Hindlimb muscle (tissue), 1 donor: ENCODE results near the gene BRD3OS. TPM values are rescaled to one million over a fixed set of nuclear protein-coding genes. Genes with fewer than 3 reads are reported as not detected.

Experiments used
- DNase-seq: peaks from one replicate; pipeline ENCODE4 v3.0.0-alpha.2; 2013
- polyA plus RNA-seq: library from polyadenylated mRNA; unstranded; fragments of 120-200 nt; gene quantifications from one replicate; pipeline ENCODE4 v1.2.1, GENCODE V29; 2013; ENCODE audit not compliant: insufficient read length

The BRD3OS gene
- polyA plus RNA-seq, 1 donor: 10.4 TPM

GRCh38 chr9:134005381-134005780 lies 19.9 kb upstream of the BRD3OS start:
- DNase-seq: no peak

DNA sequence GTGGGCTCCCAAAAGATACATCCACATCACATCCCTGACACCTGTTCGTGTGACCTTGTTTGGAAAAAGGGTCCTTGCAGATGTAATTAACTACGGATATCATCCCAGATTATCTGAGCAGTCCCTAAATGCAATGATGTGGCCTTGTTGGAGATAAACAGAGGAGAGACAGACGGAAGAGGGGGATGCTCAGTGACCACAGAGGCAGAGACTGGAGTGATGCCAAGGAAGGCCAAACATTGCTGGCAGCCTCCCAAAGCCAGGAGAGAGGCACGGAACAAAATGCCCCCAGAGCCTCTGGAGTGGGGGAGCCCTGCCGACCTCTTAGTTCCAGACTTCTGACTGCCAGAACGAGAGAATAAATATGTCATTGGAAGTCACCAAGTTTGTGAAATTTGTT lies 18.1 kb upstream of the BRD3OS start:
- no peak for DNase-seq

- no peak for DNase-seq
Measured at GRCh38 chr9:134007571-134007970, 17.7 kb upstream of the BRD3OS start.

DNA sequence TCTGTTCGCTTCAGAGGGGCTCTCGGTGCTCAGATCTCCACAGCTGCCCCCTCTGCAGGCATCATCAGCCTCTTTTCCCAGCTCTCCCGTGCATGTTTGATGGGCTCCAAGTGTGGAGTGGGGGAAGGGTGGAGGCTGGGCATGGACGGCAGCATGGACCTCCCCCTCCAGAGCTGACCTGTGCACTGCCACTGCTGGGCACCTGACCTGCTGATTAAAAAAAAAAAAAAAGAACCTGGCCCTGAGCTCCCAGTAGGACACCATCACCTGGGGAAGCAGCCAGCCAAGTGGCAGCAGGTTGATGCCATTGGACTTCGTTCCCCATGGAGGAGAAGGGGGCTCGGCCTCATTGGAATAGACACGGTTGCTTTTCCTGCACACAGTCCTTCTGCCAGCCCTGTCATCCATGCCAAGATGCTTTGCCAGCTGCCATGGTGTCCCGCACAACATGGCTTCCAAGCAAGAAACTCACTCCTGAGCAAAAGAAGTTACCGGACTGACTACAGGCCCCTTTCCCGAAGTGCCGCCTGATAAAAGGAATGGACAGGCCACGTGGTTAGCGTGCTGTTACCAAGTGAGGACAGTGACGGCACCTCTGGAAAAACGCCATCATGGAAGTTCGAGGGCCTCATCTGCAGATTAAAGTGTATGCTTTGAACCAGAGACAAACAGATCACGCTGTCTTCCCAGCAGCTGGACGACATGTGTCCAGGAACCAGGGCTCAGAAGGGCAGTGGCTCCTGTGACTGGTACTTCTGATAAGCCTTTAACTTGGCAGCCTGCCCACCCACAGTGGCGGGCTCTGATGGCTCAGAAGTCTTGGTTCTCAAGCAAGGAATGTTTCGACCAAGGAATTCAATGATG lies 14.7 kb upstream of the BRD3OS start:
- no peak for DNase-seq

DNA sequence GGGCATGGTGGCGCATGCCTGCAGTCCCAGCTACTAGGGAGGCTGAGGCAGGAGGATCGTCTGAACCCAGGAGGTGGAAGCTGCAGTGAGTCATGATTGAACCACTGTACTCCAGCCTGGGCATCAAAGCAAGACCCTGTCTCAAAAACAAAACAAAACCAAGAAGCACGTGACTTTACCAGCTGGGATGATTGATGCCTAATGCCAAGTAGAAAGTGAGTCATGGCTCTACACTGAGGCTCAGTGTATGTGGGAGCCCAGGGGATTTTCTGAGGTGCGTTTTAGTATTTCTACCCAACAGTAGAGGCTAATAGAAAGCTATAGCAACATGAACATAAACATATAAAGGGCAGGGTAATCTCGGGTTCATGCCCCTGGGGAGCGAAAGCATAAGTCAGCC lies 13.9 kb upstream of the BRD3OS start:
- DNase-seq: no peak

DNA sequence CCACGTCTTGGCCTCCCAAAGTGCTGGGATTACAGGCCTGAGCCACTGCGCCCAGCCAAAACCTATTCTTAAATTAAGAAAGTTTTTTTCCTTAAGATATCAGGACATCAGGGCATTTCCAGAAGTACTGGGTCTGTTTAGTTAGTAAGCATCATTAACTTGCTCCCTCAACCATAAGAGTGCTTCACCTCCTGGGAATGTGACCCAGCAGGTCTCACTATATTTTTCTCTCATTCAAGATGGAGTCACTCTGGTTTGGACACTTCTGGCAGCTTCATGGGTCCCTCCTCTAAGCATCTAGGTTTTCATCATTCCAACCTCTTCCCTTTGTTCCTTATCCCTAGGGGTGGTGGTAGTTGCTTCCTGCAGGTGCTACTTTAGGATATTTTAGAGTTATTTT lies 10.3 kb upstream of the BRD3OS start:
- no peak for DNase-seq

- DNase-seq: no peak
Measured at GRCh38 chr9:134024214-134024792, 978 bp upstream of the BRD3OS start.

DNA sequence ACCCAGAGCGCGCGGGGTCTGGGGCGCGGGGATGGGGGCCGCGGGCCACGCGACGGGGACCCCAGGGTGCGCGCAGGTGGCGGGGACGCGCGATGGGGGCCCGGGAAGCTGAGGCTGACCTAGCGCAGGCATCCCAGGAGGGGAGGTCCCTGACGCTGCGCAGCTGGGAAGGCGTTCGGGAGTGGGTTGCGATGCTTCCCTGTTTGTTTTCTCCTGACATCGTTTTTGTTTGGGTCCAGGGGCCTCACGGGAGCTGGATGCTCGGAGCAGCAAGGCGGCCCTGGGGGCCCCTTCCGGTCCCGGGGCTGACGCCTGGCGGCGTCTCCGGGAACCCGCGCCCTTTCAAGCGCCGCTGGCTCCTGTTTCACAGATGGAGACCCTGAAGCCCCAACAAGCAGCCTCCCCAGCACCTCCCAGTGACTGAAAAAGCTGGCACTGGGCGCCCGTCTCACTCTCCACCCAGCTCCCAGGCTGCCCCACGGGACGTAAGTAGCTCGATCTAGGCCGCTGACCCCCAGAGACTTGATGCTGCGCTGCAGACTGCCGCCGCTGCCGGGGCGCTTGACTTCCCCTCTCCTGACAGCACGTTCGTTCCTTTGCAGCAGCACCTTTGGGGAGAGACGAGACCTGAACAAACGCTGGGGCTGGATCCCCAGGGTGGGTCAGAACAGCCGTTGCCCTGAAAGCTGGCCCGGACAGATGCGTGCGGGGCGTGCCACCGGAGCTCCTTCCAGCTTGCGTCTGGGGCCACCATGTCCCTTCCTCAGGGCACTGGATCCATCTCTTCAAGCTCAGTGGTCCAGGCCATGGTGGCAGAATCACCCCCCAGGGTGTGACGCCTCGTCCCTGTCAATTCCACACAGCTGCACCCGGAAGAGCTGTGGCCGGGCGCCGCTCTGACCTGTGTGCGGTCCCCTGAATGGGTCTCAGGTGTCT lies 593 bp downstream of the BRD3OS start:
- DNase-seq: no peak

DNA sequence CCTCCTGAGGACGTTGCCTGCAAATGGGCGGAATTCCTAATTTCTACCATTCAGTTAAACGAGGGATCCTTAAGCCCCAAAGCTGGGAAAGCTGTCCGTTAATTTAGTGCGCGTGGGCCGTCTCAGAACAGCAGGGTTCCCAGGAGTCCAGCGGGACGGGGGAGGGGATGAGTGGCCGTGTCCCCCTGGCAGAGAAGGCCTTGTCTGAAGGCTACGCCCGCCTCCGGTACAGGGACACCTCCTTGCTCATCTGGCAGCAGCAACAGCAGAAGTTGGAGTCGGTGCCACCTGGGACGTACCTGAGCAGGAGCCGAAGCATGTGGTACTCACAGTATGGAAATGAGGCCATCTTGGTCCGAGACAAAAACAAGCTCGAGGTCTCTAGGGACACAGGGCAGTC lies 1.3 kb downstream of the BRD3OS start:
- no peak for DNase-seq

- DNase-seq: no peak
Measured at GRCh38 chr9:134026981-134027380, 1.7 kb downstream of the BRD3OS start.

DNA sequence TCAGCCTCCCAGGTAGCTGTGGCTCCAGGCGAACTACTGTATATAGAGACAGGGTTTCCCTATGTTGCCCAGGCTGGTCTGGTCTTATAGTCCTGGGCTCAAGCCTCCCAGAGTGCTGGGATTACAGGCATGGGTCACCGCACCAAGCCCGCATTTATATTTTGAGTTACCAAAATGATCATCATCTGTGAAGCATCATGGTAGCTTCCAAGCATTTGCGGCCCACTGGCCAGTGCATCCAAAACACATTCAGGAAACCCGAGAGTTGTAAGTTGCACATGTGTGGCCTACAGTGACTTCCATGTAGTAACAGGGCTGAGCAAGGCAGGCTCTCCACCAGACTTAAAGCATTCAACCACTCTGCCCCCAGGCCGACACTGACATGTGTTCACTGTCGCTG lies 2.3 kb downstream of the BRD3OS start:
- no peak for DNase-seq

GRCh38 chr9:134028076-134028475 lies 2.8 kb downstream of the BRD3OS start:
- no peak for DNase-seq

GRCh38 chr9:134028575-134029247 lies 3.4 kb downstream of the BRD3OS start:
- no peak for DNase-seq

DNA sequence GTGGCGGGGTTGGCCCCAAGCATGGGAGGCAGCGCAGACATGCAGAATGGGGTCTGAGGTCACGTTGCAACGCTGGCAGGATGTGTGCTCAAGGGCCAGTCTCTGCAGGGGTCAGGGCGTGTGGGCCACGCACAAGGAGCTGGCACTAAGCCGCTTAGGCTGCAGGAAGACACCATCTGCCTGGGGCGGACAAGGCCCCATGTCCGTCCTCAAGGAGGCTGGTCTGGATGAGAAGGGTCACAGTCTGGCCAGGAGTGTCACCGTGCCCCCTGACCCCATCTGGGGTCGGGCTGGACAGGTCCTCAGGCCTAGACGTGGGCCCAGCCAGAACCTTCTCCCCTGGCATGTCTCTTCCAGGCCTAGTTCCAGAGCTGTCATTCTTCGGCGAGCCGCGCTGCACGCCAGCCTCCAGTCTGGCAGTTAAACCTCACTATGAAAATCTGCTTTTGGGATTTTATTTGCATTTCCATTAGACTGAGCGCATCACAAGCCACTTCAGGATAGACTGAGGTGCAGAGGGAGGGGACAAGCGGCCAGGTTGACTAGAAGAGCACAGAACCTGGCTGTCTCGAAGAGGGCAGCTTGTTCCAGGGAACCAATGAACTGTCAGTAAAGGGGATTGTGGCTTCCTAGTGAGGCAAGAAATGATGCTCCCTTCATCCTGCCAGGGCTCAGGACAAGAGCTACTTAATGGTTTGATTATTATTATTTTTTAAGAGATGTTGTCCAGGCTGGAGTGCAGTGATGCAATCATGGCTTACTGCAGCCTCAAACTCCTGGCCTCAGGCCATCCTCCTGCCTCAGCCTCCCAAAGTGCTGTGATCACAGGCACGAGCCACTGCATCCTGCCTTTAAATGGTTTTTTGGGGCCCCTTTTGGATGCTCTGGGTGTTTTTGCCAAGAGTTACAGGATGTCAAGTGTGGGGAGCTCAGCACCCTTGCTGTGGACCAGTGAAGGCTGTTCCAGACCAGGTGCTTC lies 4.3 kb downstream of the BRD3OS start:
- no peak for DNase-seq

GRCh38 chr9:134030821-134031470 lies 5.7 kb downstream of the BRD3OS start:
- DNase-seq: no peak

DNA sequence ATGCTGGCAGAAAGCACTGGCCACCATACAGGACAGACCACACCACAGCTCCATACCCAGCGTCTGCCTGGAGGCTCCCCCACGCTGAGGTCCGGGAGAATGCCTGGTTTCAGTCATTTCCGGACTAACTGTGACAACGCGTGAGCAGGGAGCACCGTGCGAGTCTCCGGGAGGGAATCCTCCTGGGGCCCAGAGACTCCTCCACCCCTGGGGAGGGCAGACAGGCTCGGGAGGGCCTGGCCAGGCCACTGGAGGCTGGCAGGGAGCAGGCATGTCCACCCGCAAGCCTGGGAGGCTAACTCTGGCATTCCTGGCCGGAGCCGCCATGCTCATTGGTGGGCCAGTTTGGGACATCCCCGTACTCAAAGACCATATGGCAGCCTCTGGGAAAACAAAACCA lies 6.5 kb downstream of the BRD3OS start:
- DNase-seq: no peak

DNA sequence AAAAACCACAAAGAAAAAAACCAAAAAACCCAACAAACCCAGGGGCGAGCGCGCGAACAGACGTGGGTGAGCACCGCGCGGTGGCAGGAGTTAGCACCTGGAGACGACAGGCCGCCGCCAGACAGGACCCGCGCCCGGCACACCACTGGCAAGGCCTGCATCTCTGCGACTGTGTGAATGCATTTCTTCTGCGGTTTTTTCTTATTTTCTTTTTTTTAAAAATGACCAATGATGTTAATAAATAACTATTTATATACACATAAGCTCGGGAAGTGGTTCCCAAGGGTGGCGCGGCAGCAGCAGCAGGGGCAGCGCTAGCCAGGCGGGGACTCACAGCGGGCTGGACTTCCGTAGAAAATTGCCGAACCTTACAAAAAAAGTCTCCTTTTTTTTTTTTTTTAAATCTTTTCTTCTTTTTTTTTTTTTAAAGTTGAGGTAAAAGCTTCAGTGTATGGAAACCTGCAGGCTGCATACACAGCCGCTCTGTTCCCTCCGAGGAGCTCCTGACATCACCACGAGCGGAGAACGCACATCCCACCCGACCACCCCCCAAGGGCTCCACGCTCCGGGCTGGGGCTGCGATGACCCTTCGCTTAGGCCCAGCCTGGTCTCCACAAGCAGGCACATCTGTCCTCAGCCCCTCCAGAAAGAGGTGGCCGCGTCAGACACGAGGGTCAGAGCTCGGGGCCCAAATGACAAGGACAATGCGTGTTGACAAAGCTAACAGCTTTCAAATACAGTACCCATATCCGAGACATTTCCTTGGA lies 7.4 kb downstream of the BRD3OS start:
- no peak for DNase-seq

- DNase-seq: no peak
Measured at GRCh38 chr9:134033516-134034214, 8.4 kb downstream of the BRD3OS start.
